Mesothelial cell of epicardium (in vitro differentiated cells): ENCODE data around the gene PTPN2. TPM values are rescaled to one million over a fixed set of nuclear protein-coding genes. Genes with fewer than 3 reads are reported as not detected.
A peak's percentile ranks its signal among the peaks of the same experiment; 100 is the strongest.

Experiments
- DNase-seq, 2 experiments: peaks; one replicate each; pipeline ENCODE4 v3.0.0; 2021; ENCODE audit warnings: low spot score in 2 of 2; ENCODE audit not compliant: unreplicated experiment in 2 of 2
- H3K27ac Mint-ChIP-seq: 2 replicates; pipeline ENCODE4 v1.8.0; 2021; ENCODE audit warnings: mixed read lengths
- H3K27me3 Mint-ChIP-seq: 2 replicates; pipeline ENCODE4 v1.8.0; 2021; ENCODE audit warnings: low read depth, mixed read lengths
- H3K36me3 Mint-ChIP-seq: 2 replicates; pipeline ENCODE4 v1.8.0; 2021; ENCODE audit warnings: mixed read lengths
- H3K4me1 Mint-ChIP-seq: 2 replicates; pipeline ENCODE4 v1.8.0; 2021; ENCODE audit warnings: mixed read lengths
- H3K4me3 Mint-ChIP-seq: 2 replicates; pipeline ENCODE4 v1.8.0; 2021; ENCODE audit warnings: mild to moderate bottlenecking, moderate library complexity, mixed read lengths
- H3K9me3 Mint-ChIP-seq: 2 replicates; pipeline ENCODE4 v1.8.0; 2021; ENCODE audit warnings: mixed read lengths
- total RNA-seq: library from RNA; stranded (reverse); gene quantifications from 3 replicates; pipeline ENCODE4 v1.2.1, GENCODE V29; 2021
- TF ChIP-seq, protein P1 (sequence below): fragments of 200-600 bp; sonication (generic); IDR thresholded peaks from one replicate; pipeline ENCODE4 v1.5.0; 2021; ENCODE audit warnings: antibody characterized with exemption; ENCODE audit not compliant: unreplicated experiment

The PTPN2 gene
- total RNA-seq = 37.0 to 38.7 TPM (median 38.1 TPM) in 3 replicates

DNA sequence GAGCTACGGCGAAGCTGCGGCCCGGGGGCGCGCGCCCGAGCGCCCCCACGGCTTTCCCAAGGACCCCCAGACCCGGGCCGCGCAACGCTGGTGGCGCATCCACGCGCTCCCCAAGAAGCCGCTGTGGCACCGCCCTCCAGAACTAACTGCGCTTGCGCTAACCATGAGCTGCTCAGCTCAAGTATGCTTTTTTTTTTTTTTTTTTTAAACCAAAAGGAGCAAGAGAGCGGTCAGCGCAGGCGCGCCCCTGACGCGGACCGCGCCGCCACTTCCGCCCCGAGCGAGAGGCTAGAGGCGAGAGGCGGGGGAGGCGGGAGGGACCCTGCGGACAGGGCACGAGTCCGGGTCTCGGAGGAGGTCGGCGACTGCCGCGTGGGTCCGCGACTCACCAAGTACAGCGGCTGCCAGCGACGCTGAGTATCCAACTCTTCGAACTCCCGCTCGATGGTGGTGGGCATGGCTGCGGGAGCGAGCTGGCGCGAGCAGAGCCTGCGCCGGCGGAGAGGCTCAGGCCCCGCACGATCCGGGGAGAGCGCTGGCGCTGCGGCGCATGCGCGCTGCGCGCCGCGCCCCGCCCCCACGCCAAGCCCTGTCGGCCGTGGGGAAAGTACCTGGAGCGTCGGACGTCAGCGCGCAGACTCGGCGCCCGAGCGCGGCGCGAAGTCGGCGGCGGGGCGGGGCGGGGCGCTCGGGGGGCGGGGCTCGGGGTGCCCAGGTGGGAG lies at the start of gene PTPN2:
TSS of gene PTPN2 (minus strand) at position 554 of the 722 bp plus-strand sequence. CDS start at position 458, 96 bp downstream.
- Mint-ChIP-seq H3K9me3 (peaks cover 7% of the 10 kb centered on the region), H3K27me3 (no peaks in the 10 kb centered on the region), H3K27ac (peak within 1 kb of the TSS; percentile 97), H3K4me3 (peak within 1 kb of the TSS; percentile 87), H3K4me1 (peaks cover 19% of the 10 kb centered on the region), H3K36me3 (peaks cover 5% of the 10 kb centered on the region)
- DNase-seq = peak; percentile 81 to 91
- TF ChIP-seq, protein P1, sequence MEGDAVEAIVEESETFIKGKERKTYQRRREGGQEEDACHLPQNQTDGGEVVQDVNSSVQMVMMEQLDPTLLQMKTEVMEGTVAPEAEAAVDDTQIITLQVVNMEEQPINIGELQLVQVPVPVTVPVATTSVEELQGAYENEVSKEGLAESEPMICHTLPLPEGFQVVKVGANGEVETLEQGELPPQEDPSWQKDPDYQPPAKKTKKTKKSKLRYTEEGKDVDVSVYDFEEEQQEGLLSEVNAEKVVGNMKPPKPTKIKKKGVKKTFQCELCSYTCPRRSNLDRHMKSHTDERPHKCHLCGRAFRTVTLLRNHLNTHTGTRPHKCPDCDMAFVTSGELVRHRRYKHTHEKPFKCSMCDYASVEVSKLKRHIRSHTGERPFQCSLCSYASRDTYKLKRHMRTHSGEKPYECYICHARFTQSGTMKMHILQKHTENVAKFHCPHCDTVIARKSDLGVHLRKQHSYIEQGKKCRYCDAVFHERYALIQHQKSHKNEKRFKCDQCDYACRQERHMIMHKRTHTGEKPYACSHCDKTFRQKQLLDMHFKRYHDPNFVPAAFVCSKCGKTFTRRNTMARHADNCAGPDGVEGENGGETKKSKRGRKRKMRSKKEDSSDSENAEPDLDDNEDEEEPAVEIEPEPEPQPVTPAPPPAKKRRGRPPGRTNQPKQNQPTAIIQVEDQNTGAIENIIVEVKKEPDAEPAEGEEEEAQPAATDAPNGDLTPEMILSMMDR = no peak

DNA sequence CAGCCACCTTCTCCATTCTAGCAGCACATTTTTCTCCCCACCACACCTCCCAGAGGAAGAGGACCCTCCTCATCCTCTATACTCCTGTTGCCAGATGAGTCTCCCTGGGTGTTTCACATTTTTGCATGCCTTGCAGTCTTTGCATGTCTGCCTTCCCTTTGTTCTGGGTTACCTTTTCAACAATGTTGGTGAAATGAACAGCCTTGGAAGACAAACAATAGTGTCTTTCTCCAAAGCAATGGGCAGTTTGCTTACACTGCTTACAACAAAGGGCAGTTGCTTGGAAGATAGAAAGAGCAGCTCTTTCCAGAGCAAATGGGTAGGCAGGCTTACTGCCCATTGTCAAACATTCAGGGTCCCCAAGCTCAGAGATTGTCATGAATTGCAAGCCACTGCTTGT lies 49.3 kb upstream of the PTPN2 start:
- peaks cover 2% of the 10 kb centered on the region for H3K27me3 Mint-ChIP-seq

DNA sequence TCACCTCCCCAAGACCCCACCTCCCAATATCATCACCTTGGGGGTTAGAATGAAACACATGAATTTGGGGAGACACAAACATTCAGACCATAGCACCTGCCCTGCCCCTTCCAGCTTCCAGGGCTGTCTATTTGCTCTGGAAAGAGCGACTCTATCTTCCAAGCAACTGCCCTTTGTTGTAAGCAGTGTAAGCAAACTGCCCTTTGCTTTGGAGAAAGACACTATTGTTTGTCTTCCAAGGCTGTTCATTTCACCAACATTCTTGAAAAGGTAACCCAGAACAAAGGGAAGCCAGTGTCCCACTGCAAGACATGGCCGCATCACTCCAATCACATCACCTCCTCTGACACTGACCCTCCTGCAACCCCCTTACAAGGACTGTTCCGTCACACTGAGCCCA lies 46.9 kb upstream of the PTPN2 start:
- Mint-ChIP-seq H3K36me3 (no peaks in the 10 kb centered on the region), H3K4me1 (peaks cover 10% of the 10 kb centered on the region), H3K27ac (no peak overlapping the region), H3K4me3 (no peak overlapping the region), H3K9me3 (no peaks in the 10 kb centered on the region), H3K27me3 (peaks cover 2% of the 10 kb centered on the region)
- TF ChIP-seq, protein P1 = no peak
- no peak for DNase-seq

More for the DNA sequence above, 49.3 kb upstream of the PTPN2 start:
- Mint-ChIP-seq H3K4me1 (peaks cover 7% of the 10 kb centered on the region), H3K36me3 (no peaks in the 10 kb centered on the region), H3K9me3 (no peaks in the 10 kb centered on the region), H3K4me3 (no peak overlapping the region), H3K27ac (no peak overlapping the region)
- no peak for DNase-seq
- TF ChIP-seq, protein P1 = no peak

DNA sequence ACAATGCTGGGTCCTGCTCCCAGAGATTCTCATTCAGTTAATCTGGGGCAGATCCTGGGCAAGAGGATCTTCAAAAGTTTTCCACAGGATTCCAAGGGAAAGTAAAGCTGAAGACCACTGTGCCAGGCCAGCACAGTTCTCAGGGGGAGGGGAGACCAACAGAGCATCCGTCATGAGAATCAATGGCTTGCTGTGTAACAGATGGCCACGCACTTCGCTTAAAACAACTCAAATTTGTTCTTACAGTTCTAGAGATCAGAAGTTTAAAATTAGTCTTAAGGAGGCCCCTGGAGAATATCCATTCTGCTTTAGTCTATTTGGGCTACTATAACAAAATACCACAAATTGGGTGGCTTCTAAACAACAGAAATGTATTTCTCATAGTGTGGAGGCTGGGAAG lies 46.3 kb upstream of the PTPN2 start:
- DNase-seq = no peak
- peaks cover 10% of the 10 kb centered on the region for H3K4me1 Mint-ChIP-seq
- no peaks in the 10 kb centered on the region for H3K36me3 Mint-ChIP-seq
- H3K4me3 Mint-ChIP-seq = no peak overlapping the region
- peaks cover 2% of the 10 kb centered on the region for H3K27me3 Mint-ChIP-seq
- TF ChIP-seq, protein P1 = no peak
- no peaks in the 10 kb centered on the region for H3K9me3 Mint-ChIP-seq
- no peak overlapping the region for H3K27ac Mint-ChIP-seq

DNA sequence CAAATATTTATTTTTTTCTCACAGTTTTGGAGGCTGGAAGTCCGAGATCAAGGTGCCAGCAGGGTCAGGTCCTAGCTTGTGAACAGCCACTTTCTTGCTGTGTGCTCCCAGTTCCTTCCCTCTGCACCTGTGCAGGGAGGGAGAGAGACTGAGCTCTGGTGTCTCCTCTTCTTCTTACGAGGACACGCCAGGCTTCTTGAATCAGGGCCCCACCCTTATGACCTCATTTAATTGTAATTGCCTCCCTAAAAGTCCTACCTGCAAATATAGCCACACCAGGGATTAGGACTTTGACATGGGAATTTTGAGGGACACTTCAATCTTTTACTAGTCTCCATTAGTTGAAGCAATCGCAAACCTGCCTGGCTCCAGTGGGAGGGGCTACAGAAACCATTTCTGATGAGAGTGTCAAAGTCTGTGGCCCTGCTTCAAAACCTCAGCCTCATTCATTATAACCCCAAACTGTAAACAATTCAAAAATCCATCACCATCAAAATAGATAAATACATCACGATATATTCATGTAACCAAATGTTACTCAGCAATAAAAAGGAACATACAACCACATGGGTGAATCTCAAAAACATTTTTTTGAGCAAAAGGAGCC lies 45.5 kb upstream of the PTPN2 start:
- no peak overlapping the region for H3K4me3 Mint-ChIP-seq
- H3K27me3 Mint-ChIP-seq = peaks cover under 1% of the 10 kb centered on the region
- no peaks in the 10 kb centered on the region for H3K9me3 Mint-ChIP-seq
- H3K36me3 Mint-ChIP-seq = no peaks in the 10 kb centered on the region
- TF ChIP-seq, protein P1 = no peak
- no peak overlapping the region for H3K27ac Mint-ChIP-seq
- H3K4me1 Mint-ChIP-seq = peaks cover 16% of the 10 kb centered on the region
- no peak for DNase-seq
